DOHH2 (cell line): ENCODE results near the gene PIGB.

ENCODE experiments used
- H3F3A ChIP-seq: fragments of 200-600 bp; sonication (generic), shearing (Covaris generic); 2 replicates; pipeline ENCODE4 v1.6.0; 2016; ENCODE audit warnings: antibody characterized with exemption, mild to moderate bottlenecking; ENCODE audit not compliant: control insufficient read depth, insufficient read depth
- H3K27ac ChIP-seq: fragments of 200-600 bp; sonication (generic); 2 replicates; pipeline ENCODE4 v1.5.1; 2014; ENCODE audit warnings: low read depth, mild to moderate bottlenecking, low read length, moderate library complexity
- H3K27me3 ChIP-seq: fragments of 200-600 bp; sonication (generic); 2 replicates; pipeline ENCODE4 v1.6.1; 2014; ENCODE audit warnings: mild to moderate bottlenecking, low read length, mixed read lengths; ENCODE audit not compliant: control insufficient read depth
- H3K36me3 ChIP-seq: fragments of 200-600 bp; sonication (generic); 2 replicates; pipeline ENCODE4 v1.6.1; 2014; ENCODE audit warnings: mild to moderate bottlenecking, low read length, moderate library complexity, mixed read lengths; ENCODE audit not compliant: control insufficient read depth
- H3K4me1 ChIP-seq: fragments of 200-600 bp; sonication (generic); 2 replicates; pipeline ENCODE4 v1.6.1; 2014; ENCODE audit warnings: mild to moderate bottlenecking, low read length, mixed read lengths; ENCODE audit not compliant: control insufficient read depth
- H3K4me2 ChIP-seq: fragments of 200-600 bp; sonication (generic); 2 replicates; pipeline ENCODE4 v1.6.0; 2014; ENCODE audit warnings: mild to moderate bottlenecking, low read length, moderate library complexity
- H3K4me3 ChIP-seq: fragments of 200-600 bp; sonication (generic); 2 replicates; pipeline ENCODE4 v1.5.1; 2014; ENCODE audit warnings: mild to moderate bottlenecking, low read length, mixed read lengths
- H3K79me2 ChIP-seq: fragments of 200-600 bp; sonication (generic); 2 replicates; pipeline ENCODE4 v1.6.1; 2014; ENCODE audit warnings: mild to moderate bottlenecking, low read length, mixed read lengths; ENCODE audit not compliant: control insufficient read depth
- H3K9me2 ChIP-seq: fragments of 200-600 bp; sonication (generic); replicated peaks from 2 replicates; pipeline ENCODE4 v1.6.1; 2014; ENCODE audit warnings: mild to moderate bottlenecking, low read length, mixed read lengths; ENCODE audit not compliant: control insufficient read depth
- H3K9me3 ChIP-seq: fragments of 200-600 bp; sonication (generic); 2 replicates; pipeline ENCODE4 v1.6.1; 2014; ENCODE audit warnings: antibody characterized with exemption, low read length, mixed read lengths; ENCODE audit not compliant: control insufficient read depth, insufficient read depth
- H4K20me1 ChIP-seq: fragments of 200-600 bp; sonication (generic); 2 replicates; pipeline ENCODE4 v1.6.0; 2014; ENCODE audit warnings: low read depth, mild to moderate bottlenecking, antibody characterized with exemption, low read length, moderate library complexity; ENCODE audit not compliant: control insufficient read depth, insufficient read depth
- CTCF ChIP-seq: fragments of 200-600 bp; sonication (generic); IDR thresholded peaks from one replicate; pipeline ENCODE4 v1.5.1; 2014; ENCODE audit warnings: antibody characterized with exemption, mild to moderate bottlenecking, low read depth, low read length; ENCODE audit not compliant: poor library complexity, severe bottlenecking
- EZH2phosphoT487 ChIP-seq: fragments of 200-600 bp; sonication (generic); IDR thresholded peaks from 2 replicates; pipeline ENCODE4 v1.6.1; 2017; ENCODE audit warnings: borderline replicate concordance, mild to moderate bottlenecking, antibody characterized with exemption, low read length, moderate library complexity, mixed read lengths

The PIGB gene

GRCh38 chr15:55334997-55335396, 16.0 kb downstream of the PIGB start:
- Histone ChIP-seq H4K20me1 (no peaks in the 10 kb centered on the region), H3K9me2 (no peaks in the 10 kb centered on the region), H3K27ac (no peak overlapping the region), H3F3A (no peaks in the 10 kb centered on the region), H3K4me3 (no peak overlapping the region), H3K4me2 (no peak overlapping the region), H3K36me3 (peaks cover 44% of the 10 kb centered on the region), H3K4me1 (no peaks in the 10 kb centered on the region), H3K79me2 (no peaks in the 10 kb centered on the region), H3K9me3 (no peaks in the 10 kb centered on the region), H3K27me3 (no peaks in the 10 kb centered on the region)
- TF ChIP-seq CTCF = no peak
- TF ChIP-seq EZH2phosphoT487 = no peak

GRCh38 chr15:55337160-55337559, 18.1 kb downstream of the PIGB start:
- no peaks in the 10 kb centered on the region for H3F3A ChIP-seq
- no peak overlapping the region for H3K4me2 ChIP-seq
- no peaks in the 10 kb centered on the region for H4K20me1 ChIP-seq
- H3K4me3 ChIP-seq = no peak overlapping the region
- no peaks in the 10 kb centered on the region for H3K79me2 ChIP-seq
- no peaks in the 10 kb centered on the region for H3K9me2 ChIP-seq
- no peaks in the 10 kb centered on the region for H3K4me1 ChIP-seq
- H3K36me3 ChIP-seq = peaks cover 35% of the 10 kb centered on the region
- TF ChIP-seq EZH2phosphoT487 = no peak
- TF ChIP-seq CTCF = no peak
- no peaks in the 10 kb centered on the region for H3K9me3 ChIP-seq
- no peak overlapping the region for H3K27ac ChIP-seq
- H3K27me3 ChIP-seq = no peaks in the 10 kb centered on the region

- Histone ChIP-seq H3K9me3 (no peaks in the 10 kb centered on the region), H3F3A (no peaks in the 10 kb centered on the region), H3K4me2 (no peak overlapping the region), H3K27me3 (no peaks in the 10 kb centered on the region), H3K36me3 (peaks cover 20% of the 10 kb centered on the region; the same call in 1 of the 2 replicates), H3K4me3 (no peak overlapping the region), H3K9me2 (no peaks in the 10 kb centered on the region), H3K27ac (no peak overlapping the region), H3K4me1 (no peaks in the 10 kb centered on the region), H3K79me2 (no peaks in the 10 kb centered on the region), H4K20me1 (no peaks in the 10 kb centered on the region)
- TF ChIP-seq CTCF = no peak
These were observed 24.1 kb downstream of the PIGB start for GRCh38 chr15:55343168-55343567.

- Histone ChIP-seq H3K27ac (no peak overlapping the region), H3K79me2 (no peaks in the 10 kb centered on the region), H3K4me3 (no peak overlapping the region), H3K27me3 (no peaks in the 10 kb centered on the region), H3K4me2 (no peak overlapping the region), H4K20me1 (no peaks in the 10 kb centered on the region), H3K9me2 (no peaks in the 10 kb centered on the region), H3F3A (no peaks in the 10 kb centered on the region), H3K36me3 (peaks cover 20% of the 10 kb centered on the region; the same call in 1 of the 2 replicates), H3K9me3 (no peaks in the 10 kb centered on the region), H3K4me1 (no peaks in the 10 kb centered on the region)
- no peak for TF ChIP-seq EZH2phosphoT487
- no peak for TF ChIP-seq CTCF
These were observed 25.2 kb downstream of the PIGB start for GRCh38 chr15:55344206-55344605.
